ENCODE measurements around the gene POFUT2.
"Not testable (repeated sequence)": the region's sequence is repeated elsewhere in the genome, so short reads cannot be mapped to it uniquely, and the experiment has no call there.

The POFUT2 gene

DNA sequence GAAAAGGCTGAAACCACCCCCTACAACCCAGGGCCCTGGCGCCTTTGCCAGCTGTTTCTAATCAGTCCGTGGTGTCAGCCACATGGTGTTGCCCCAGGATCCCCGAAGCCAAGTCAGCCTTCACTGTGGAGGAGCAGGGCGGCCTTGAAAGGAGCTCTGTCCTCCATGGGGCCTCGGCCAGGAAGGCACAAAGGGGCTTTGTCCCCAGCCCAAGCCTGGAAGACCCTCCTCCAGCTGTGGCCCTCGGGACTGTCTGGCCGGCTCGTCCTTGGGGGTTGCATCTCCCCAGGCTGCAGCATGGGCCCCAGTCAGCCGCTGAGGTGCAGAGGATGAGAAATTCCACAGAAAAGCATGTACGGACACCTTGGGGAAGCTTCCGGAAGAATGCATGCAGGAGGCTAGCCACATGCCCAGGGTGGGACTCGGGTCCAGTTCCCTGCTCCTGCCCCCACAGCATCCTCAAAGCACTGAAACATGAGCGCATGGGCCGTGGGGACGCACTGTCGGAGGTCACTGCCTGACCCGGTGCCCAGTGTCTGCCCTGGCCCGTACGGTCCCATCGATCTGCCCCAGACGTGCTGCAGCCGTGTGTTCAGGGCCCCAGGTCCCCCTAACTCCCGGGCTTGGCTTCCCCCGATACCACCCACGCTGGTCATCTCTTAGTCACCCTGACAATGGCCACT, 38.6 kb upstream of the POFUT2 start:
- no peak for DNase-seq

- DNase-seq = no peak
Observed at GRCh38 chr21:45325206-45326168, 37.8 kb upstream of the POFUT2 start.

GRCh38 chr21:45324489-45325205, 37.0 kb upstream of the POFUT2 start:
- peak in 1 of 2 experiments; percentile 52 for DNase-seq

GRCh38 chr21:45323487-45324311, 36.0 kb upstream of the POFUT2 start:
- DNase-seq = no peak

DNA sequence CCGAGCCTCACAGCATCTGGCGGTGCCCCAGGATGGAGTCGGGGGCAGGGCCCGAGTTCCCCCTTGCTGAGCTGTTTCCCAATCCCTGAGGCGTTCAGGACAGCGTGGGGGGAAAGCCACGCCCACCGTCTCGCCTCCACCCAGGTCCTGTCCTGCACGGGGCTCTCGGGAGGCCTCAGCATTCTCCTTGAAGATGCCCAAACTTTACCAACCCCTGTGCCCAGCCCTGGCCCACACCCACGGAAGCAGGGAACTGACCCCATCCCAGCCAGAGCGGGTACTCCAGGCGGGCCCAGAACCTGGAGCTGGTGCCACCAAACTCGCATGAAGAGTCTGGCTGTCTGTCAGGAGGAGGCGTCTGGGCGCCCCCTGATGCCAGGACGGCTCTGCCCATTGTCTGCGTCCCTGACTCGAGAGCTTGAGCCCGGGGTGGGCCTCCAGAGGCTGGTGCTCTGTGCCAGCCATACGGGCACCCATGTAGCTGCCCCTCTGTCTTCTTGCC, 35.3 kb upstream of the POFUT2 start:
- DNase-seq = no peak

- DNase-seq = peak in 1 of 2 experiments; percentile 45
Observed at GRCh38 chr21:45322231-45322959, 34.7 kb upstream of the POFUT2 start.

DNA sequence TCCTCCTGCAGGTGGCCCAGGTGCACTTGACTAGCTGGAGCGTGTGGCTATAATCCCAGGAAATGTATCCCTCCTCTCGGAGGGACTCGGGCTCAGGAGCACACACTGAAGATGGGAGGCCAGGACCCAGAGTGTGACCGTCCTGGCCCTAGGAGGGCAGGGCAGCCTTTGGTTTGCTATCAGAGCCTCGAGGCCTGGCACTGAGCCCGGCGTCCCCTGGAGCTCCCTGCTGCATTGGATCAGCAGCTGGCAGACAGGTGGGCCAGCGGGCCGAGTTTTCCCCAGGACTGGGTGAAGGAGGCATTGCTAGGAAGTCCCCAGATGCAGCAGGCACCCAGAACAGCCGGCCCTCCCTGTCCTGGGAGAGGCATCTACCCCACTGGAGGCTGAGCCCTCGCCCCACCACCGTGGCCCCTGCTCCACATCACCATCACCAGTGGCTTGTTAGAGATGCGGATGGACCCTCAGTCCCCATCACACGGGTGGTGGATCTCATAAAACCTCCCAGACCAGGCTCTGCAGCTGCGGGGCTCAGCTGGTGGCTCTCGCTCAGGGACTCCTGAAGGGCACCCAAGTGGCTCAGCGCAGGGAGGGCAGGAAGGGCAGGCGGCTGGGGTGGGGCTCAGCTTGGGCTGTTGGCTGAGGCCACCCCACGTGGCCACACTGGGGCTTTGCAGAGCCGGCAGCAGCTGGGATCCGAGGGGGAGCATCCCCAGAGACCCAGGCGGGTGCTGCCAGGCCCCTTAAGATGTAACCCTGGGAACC, 32.7 kb upstream of the POFUT2 start:
- no peak for DNase-seq

DNA sequence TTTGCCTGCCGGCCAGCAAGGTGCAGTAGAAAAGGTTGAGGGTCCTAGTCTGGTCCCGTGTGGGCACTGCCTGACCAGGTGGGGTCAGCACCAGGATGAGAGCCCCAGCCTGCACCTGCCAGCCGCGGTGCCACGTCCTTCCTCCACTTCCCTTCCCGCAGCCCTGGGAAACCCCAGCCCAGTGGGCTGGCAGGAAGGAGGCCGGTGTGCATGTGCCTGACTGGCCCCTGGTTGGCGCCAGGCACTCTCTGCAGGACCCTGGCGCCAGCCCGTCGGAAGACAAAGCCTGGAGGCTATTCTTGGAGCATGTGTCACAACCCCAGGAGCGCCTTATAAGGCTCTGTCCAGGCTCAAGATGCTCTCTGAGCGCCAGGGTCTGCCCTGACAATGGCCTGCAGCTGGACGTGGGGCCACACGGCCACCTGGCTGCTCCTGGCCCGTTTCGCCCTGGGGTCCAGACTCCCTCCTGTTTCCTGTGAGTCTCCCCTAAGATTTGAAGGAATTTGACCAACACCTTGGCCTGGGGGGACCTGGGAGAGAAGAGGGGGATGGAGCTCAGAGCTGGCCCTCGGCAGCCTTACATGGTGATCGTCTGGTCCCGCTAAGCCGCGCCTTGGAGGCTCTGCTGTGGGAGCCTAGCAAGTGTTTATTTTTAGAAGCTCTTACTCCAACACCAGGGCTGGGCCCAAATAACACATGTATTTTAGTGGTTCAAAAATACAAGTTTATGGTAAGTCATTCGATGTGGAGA, 31.9 kb upstream of the POFUT2 start:
- no peak for DNase-seq

DNA sequence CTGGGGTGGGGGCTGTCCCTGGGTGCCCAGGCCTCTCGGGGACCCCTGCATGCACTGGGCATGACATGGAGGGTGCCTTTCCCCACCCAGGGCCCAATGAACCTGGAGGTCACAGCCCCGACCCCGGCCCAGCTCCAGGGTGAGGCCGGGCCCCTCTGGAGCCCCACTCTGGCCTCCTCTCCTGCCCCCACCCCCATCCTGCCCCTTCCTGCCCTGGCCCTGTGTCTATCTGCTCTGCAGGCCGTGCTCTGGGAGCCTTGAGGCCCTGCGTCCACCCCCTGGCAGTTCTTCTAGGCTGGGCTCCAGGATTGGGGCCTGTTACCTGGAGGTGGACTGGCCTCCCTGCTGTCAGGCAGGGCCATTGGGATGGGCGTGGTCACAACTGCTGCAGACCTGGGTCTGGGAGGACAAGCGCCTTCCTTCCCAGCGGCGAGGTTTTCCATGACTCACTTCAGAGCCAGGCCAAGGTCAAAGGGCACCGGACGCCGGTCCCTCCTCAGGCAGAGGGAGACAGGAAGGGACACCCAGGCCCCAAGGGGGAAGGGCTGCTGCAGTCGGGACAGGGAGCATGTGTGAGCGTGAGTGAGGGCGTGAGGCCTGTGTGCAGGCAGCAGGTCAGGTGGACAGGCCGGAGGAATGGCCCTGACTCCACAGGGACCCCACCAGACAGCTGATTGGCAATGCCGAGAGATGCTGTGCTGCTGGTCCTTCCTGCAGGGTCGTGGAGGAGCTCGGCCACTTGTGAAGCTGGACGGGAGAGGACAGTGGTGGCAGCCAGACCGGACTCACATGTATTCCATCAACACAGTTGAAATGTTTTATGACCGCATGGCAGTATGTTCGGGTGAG, 31.1 kb upstream of the POFUT2 start:
- no peak for DNase-seq

DNA sequence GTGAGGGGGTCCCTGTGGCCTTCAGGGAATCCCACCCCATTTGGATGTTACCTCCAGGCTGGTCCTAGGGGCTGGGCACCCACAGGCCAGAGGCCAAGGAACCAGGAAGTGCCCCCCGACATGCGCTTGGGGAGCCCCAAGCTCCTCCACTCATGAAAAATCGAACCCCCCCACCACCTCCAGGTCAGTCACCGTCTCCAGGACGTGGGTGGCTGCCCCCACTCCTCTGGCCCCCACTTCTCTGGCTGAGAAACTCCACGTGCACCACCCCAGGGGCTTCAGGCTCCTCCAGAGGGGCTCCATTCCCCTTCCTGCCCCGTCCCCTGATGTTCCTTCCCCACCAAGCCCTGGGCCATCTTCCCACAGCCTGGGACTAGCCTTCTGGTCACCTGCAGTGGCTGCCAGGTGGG, 30.5 kb upstream of the POFUT2 start:
- no peak for DNase-seq

DNA sequence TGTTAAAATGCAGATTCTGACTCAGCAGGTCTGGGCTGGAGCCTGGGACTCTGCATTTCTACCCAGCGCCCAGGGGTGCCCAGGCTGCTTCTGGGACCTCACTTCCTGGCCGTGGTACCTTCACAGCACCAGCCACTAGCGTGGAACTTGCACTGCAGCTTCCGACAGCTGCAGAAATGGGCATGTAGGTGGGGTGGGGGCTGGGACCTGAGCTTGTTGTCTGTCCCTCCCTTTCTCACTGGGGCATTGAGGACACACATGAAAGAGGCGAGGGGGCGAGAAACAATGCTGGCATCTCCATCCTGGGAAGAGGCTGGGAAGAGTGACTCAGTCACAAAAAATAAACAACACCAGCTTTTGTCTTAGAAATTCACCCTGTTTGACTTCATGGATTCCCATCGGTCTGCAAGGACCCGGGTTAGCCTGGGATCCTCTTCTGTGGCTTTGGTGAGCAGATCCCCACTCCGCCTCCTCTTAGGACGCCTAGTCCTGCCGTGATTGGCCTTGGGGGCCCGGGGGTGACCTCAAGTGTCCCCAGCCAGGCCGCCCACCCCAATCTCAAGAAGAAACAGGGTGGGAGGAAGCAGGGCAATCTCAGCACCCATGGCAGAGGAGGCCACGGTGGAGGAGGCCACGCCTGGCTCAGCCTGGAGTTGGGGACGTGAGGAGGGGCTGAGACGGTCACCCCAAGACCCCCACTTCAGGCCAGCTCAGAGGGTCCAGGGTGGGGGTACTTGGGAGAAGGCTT, 29.9 kb upstream of the POFUT2 start:
- DNase-seq = no peak

GRCh38 chr21:45316871-45317397, 29.2 kb upstream of the POFUT2 start:
- no peak for DNase-seq

- DNase-seq = not testable (repeated sequence)
Observed at GRCh38 chr21:45315676-45316470, 28.2 kb upstream of the POFUT2 start.

- DNase-seq = no peak
Observed at GRCh38 chr21:45313682-45314081, 26.0 kb upstream of the POFUT2 start.

- DNase-seq = no peak
Observed at GRCh38 chr21:45313015-45313414, 25.3 kb upstream of the POFUT2 start.

DNA sequence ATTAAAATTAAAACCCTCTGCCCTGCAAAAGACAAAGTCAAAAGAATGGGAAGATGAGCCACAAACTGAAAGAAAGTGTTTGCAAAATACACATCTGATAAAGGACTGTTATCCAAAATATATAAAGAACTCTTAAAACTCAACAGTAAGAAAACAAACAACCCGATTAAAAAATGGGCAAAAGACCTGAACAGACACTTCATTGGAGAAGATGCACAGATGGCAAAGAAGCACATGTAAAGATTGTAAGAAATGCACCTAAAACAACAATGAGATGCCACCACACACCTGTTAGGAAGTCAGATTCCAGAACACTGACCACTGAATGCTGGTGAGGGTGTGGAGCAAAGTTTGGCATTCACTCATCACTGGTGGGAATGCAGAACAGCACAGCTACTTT, 24.6 kb upstream of the POFUT2 start:
- no peak for DNase-seq

DNA sequence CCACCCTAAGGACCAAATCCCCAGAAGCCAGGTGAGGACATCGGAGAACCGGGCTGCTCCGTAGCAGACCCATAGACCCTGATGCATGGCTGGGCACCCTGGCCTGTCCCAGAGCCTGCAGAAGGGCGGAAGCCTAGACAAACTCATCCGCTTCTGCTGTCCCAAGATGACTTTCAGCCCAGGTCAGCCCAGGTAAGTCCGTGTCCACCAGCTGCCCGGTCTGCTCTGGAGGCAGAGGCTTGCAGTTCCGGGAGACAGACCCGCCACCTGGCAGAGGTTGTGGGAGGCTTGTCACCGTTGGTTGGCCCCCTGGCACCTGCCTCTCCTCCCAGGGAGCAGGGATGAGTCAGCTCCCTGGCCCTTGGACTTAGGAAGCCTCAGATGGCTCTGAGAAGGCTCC, 22.8 kb upstream of the POFUT2 start:
- DNase-seq = no peak
